Activated CD4-positive, alpha-beta T cell treated with anti-CD3 and anti-CD28 coated beads, Interleukin-2, amount 10 ng/mL, durations not matched to agents 24 days and 14 days (primary cell): ENCODE results near the gene ALDOB. TPM values are rescaled to one million over a fixed set of nuclear protein-coding genes. Genes with fewer than 3 reads are reported as not detected.
A peak's percentile ranks its signal among the peaks of the same experiment; 100 is the strongest.
"Not testable (repeated sequence)": the region's sequence is repeated elsewhere in the genome, so short reads cannot be mapped to it uniquely, and the experiment has no call there.

Experiments used
- DNase-seq: peaks from one replicate; pipeline ENCODE4 v3.0.0; 2022
- H3K27ac Mint-ChIP-seq: one replicate; pipeline ENCODE4 v1.8.0; 2022; ENCODE audit warnings: mild to moderate bottlenecking, mixed read lengths
- H3K27me3 Mint-ChIP-seq: one replicate; pipeline ENCODE4 v1.8.0; 2022; ENCODE audit warnings: mixed read lengths
- H3K36me3 Mint-ChIP-seq: one replicate; pipeline ENCODE4 v1.8.0; 2022; ENCODE audit warnings: low read depth, mild to moderate bottlenecking, mixed read lengths
- H3K4me1 Mint-ChIP-seq: one replicate; pipeline ENCODE4 v1.8.0; 2021; ENCODE audit warnings: mixed read lengths
- H3K4me3 Mint-ChIP-seq: one replicate; pipeline ENCODE4 v1.8.0; 2022; ENCODE audit warnings: mild to moderate bottlenecking, moderate library complexity, mixed read lengths
- H3K9me3 Mint-ChIP-seq: one replicate; pipeline ENCODE4 v1.8.0; 2021; ENCODE audit warnings: mixed read lengths
- intact Hi-C: fragments of 100-400 bp; cut with micrococcal nuclease; formaldehyde crosslinking; loops from one replicate; pipeline ENCODE4 v1.15.1; 2023
- total RNA-seq: library from RNA; stranded (reverse); gene quantifications from 2 replicates; pipeline ENCODE4 v1.2.3, GENCODE V29; 2022

ALDOB gene
- total RNA-seq, 1 donor from 2014 or later: not detected

- H3K4me3 Mint-ChIP-seq: peak overlapping the region; percentile 94
- no peak for DNase-seq
- H3K9me3 Mint-ChIP-seq: peaks cover 36% of the 10 kb centered on the region
- no peaks in the 10 kb centered on the region for H3K27me3 Mint-ChIP-seq
- H3K36me3 Mint-ChIP-seq: peaks cover 80% of the 10 kb centered on the region
- peaks cover 44% of the 10 kb centered on the region for H3K4me1 Mint-ChIP-seq
- intact Hi-C loops: loop anchor here (5.0 kb wide), 1 partner anchor 57 kb away; no protein-coding TSS in a partner anchor
- peak overlapping the region; percentile 77 for H3K27ac Mint-ChIP-seq
Measured at GRCh38 chr9:101400120-101400519, 35.5 kb downstream of the ALDOB start.

DNA sequence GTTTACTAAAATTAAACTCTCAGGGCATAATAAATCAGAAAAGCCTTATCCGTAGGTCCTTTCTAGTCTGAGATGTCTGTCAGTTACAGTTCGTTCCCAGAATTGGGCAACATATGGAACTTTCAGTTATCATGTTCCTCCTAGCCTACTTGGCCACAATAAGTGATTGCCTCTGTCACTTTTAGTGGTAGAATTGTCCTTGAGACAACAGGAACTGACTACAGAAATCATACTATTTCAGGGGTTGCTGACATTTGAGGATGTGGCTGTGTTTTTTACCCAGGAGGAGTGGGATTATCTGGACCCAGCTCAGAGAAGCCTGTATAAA is 36.0 kb downstream of the ALDOB start:
- Mint-ChIP-seq H3K4me3 (peak overlapping the region; percentile 94), H3K9me3 (peaks cover 35% of the 10 kb centered on the region), H3K27me3 (no peaks in the 10 kb centered on the region), H3K4me1 (peaks cover 44% of the 10 kb centered on the region), H3K36me3 (peaks cover 80% of the 10 kb centered on the region), H3K27ac (peak overlapping the region; percentile 98)
- intact Hi-C loops: loop anchor here (2.0 kb wide), 2 partner anchors 1047 to 1301 kb away; partner anchors contain the start of genes ERP44, INVS and TEX10
- no peak for DNase-seq

DNA sequence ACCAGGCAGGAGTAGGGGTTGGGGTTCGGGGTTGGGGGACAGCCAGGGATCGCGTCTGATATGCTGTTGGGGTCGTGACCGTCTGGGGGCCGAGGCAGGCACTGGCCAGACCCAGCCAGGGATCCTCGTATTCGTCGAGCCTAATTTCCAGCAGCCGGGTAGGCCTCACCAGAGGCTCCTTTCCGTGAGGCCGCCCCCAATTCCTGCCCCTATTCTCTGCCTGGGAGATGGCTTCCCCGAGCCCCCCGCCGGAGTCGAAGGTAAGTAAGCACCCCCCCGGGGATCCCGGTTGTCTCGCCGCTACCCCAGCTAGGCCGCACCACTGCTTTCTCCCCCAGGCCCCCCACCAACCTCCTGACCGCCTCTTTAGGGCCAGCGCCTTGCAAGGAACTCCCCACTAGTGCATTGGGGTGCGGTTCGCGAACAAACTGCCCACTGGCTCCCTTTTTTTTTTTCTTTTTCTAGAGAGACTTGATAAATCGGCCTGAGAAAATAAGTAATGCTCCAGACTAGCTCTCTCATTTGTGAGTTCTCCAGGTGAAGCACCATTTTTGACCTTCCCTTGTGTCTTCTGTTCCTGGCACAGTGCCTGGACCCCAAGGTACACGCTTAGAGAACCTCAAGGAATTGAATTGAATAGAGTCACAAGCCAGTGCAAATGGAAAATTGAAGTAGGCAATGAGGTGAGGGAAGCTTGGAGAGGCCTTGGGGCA is 36.5 kb downstream of the ALDOB start:
- peaks cover 80% of the 10 kb centered on the region for H3K36me3 Mint-ChIP-seq
- intact Hi-C loops: loop anchor here (1.0 to 2.0 kb wide), 3 partner anchors 134 to 1300 kb away; partner anchors contain the start of genes ERP44, INVS, RNF20 and TEX10
- H3K4me3 Mint-ChIP-seq: peak overlapping the region; percentile 94
- no peak for DNase-seq
- peak overlapping the region; percentile 98 for H3K27ac Mint-ChIP-seq
- H3K4me1 Mint-ChIP-seq: peaks cover 47% of the 10 kb centered on the region
- no peaks in the 10 kb centered on the region for H3K27me3 Mint-ChIP-seq
- H3K9me3 Mint-ChIP-seq: peaks cover 39% of the 10 kb centered on the region

- peak within 1 kb of the TSS; percentile 94 for H3K4me3 Mint-ChIP-seq
- H3K27me3 Mint-ChIP-seq: no peaks in the 10 kb centered on the region
- H3K36me3 Mint-ChIP-seq: peaks cover 80% of the 10 kb centered on the region
- peaks cover 44% of the 10 kb centered on the region for H3K4me1 Mint-ChIP-seq
- intact Hi-C loops: loop anchor here (1.0 to 2.0 kb wide), 3 partner anchors 135 to 1299 kb away; partner anchors contain the start of genes ERP44, INVS, RNF20 and TEX10
- peak within 1 kb of the TSS; percentile 98 for H3K27ac Mint-ChIP-seq
- peak; percentile 98 for DNase-seq
- H3K9me3 Mint-ChIP-seq: peaks cover 35% of the 10 kb centered on the region
Measured at GRCh38 chr9:101398068-101398929, 37.3 kb downstream of the ALDOB start, which contains the start of the genes MRPL50 and ZNF189. Gene MRPL50 (minus strand): TSS chr9:101398618. CDS start chr9:101398592, 26 bp downstream. Gene ZNF189 (plus strand): TSS chr9:101398851. CDS start chr9:101399157, 306 bp downstream.

DNA sequence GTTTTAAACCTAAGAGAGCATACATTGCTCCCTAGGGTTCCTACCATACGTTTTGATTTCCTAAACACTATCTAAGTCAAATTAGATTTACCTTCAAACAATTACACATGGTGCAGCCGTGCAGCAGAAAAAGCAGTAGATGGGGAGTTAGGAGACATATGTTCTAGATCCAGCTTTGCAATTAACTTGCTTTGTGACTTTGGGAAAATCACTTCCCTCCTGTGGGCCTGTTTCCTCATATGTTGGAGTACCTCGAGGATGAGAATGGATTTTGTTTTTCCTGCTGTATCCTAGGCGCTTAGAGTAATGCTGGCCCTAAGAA is 37.9 kb downstream of the ALDOB start:
- DNase-seq: no peak
- peaks cover 80% of the 10 kb centered on the region for H3K36me3 Mint-ChIP-seq
- peaks cover 34% of the 10 kb centered on the region for H3K9me3 Mint-ChIP-seq
- peak overlapping the region; percentile 94 for H3K4me3 Mint-ChIP-seq
- peak overlapping the region; percentile 98 for H3K27ac Mint-ChIP-seq
- intact Hi-C loops: loop anchor here (1.0 to 2.0 kb wide), 3 partner anchors 136 to 1299 kb away; partner anchors contain the start of genes ERP44, INVS, RNF20 and TEX10
- H3K4me1 Mint-ChIP-seq: peaks cover 43% of the 10 kb centered on the region
- no peaks in the 10 kb centered on the region for H3K27me3 Mint-ChIP-seq

GRCh38 chr9:101394687-101395086 is 40.9 kb downstream of the ALDOB start:
- H3K4me3 Mint-ChIP-seq: no peak overlapping the region
- no peak overlapping the region for H3K27ac Mint-ChIP-seq
- H3K9me3 Mint-ChIP-seq: peaks cover 35% of the 10 kb centered on the region
- no peaks in the 10 kb centered on the region for H3K27me3 Mint-ChIP-seq
- intact Hi-C loops: no loop called here
- no peak for DNase-seq
- H3K4me1 Mint-ChIP-seq: peaks cover 34% of the 10 kb centered on the region
- H3K36me3 Mint-ChIP-seq: peaks cover 77% of the 10 kb centered on the region

DNA sequence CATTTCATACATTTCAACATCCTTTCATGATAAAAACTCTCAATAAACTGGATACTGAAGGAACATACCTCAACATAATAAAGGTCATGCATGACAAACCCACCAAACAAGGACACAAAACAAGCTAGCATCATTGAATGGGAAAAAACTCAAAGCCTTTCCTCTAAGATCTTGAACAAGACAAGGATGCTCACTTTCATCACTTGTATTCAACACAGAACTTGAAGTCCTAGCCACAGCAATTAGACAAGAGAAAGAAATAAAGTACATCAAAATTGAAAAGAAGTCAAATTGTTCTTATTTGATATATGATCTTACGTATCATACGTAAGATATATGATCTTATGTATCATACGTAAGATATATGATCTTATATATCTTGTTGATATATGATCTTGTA is 42.4 kb downstream of the ALDOB start:
- intact Hi-C loops: no loop called here
- no peaks in the 10 kb centered on the region for H3K27me3 Mint-ChIP-seq
- no peak overlapping the region for H3K27ac Mint-ChIP-seq
- H3K9me3 Mint-ChIP-seq: peaks cover 35% of the 10 kb centered on the region
- DNase-seq: no peak
- no peak overlapping the region for H3K4me3 Mint-ChIP-seq
- H3K36me3 Mint-ChIP-seq: peaks cover 84% of the 10 kb centered on the region
- H3K4me1 Mint-ChIP-seq: peaks cover 33% of the 10 kb centered on the region

DNA sequence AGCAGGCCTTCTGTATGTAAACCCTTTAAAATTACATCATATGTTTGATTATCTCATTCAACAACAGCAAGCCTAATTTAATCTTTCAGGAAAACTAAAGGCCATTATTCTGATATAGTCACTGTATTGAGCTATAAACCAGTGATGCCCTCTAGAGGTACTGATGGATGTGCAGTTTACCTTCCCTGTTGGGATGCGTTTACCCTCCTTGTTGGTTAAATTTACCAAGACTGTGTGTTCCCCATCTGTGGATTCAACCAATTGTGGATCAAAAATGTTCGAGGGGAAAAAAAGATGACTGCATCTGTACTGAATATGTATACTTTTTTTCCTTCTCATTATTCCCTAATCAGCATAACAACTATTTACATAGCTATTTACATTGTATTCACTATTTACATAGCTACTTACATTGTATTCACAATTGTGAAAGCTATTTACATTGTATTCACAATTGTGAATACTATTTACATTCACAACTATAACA is 47.0 kb downstream of the ALDOB start:
- intact Hi-C loops: no loop called here
- DNase-seq: no peak
- H3K4me1 Mint-ChIP-seq: peaks cover 17% of the 10 kb centered on the region
- no peak overlapping the region for H3K27ac Mint-ChIP-seq
- H3K27me3 Mint-ChIP-seq: no peaks in the 10 kb centered on the region
- peaks cover 22% of the 10 kb centered on the region for H3K9me3 Mint-ChIP-seq
- peaks cover 64% of the 10 kb centered on the region for H3K36me3 Mint-ChIP-seq
- no peak overlapping the region for H3K4me3 Mint-ChIP-seq

DNA sequence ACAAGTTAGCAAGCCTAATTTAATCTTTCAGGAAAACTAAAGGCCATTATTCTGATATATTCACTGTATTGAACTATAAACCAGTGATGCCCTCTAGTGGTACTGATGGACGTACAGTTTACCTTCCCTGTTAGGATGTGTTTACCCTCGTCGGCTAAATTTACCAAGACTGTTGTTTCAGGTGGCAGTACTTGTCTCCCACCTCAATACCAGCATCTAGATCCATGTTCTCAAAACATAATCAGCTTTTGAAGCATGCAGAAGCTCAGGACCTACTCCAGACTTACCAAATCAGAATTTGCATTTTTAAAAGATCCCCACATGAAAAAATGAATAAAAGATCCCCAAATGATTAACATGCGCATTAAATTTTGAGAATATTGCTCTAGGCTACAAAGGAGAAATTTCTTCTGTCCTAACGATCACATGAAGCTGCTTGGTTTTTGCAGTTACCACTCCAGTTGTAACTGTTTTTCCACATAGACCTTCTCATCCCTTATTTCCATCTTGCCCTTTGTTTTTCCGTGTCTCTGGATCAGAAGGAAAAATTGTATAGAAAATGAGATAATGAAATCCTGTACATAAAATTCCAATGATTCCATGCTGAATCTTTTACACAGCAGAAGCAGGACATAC is 47.6 kb downstream of the ALDOB start:
- H3K27me3 Mint-ChIP-seq: no peaks in the 10 kb centered on the region
- peaks cover 20% of the 10 kb centered on the region for H3K9me3 Mint-ChIP-seq
- no peak overlapping the region for H3K27ac Mint-ChIP-seq
- no peak for DNase-seq
- H3K4me3 Mint-ChIP-seq: no peak overlapping the region
- H3K4me1 Mint-ChIP-seq: peaks cover 16% of the 10 kb centered on the region
- H3K36me3 Mint-ChIP-seq: peaks cover 59% of the 10 kb centered on the region
- intact Hi-C loops: no loop called here

DNA sequence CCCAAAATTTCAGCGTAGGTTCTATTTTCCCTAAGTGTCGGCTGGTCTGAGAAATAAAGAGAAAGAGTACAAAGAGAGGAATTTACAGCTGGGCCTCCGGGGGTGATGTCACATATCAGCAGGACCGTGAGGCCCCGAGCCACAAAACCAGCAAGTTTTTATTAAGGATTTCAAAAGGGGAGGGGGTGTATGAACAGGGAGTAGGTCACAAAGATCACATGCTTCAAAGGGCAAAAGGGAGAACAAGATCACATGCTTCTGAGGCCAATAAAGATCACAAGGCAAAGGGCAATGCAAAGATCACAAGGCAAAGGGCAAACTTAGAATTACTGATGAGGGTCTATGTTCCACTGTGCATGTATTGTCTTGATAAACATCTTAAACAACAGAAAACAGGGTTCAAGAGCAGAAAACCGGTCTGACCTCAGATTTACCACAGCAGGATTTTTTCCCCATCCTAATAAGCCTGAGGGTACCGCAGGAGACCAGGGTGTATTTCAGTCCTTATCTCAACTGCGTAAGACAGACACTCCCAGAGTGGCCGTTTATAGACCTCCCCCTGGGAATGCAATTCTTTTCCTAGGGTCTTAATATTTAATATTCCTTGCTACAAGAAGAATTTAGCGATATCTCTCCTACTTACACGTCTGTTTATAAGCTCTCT is 50.6 kb downstream of the ALDOB start, which contains the start of gene BAAT:
Gene BAAT (minus strand): TSS at position 134 of the 664 bp plus-strand sequence. CDS start 13,602 bp downstream, outside the sequence.
- H3K27me3 Mint-ChIP-seq, H3K4me1 Mint-ChIP-seq: not testable (repeated sequence)
- peaks cover 30% of the 10 kb centered on the region for H3K36me3 Mint-ChIP-seq

DNA sequence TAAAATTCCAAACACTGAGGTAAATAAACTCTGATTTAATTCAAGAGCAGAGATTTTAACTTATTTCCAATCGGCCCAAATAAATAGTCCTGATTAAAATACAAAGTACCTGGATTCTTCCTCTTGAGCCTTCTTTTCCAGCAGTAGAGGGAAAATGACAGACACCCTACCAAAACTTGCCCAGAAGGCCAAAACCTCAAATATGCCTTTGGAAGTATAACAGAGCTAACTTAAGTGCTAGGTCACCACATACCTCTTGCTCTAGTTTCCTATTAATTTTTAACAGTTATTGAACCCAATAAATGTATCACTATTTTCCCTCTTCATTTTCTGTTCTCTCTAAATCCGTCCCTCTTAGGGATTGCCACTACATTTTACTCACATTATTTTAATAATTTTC is 52.2 kb downstream of the ALDOB start:
- H3K36me3 Mint-ChIP-seq: peaks cover 21% of the 10 kb centered on the region
- peaks cover 3% of the 10 kb centered on the region for H3K9me3 Mint-ChIP-seq
- peaks cover 2% of the 10 kb centered on the region for H3K4me1 Mint-ChIP-seq
- intact Hi-C loops: no loop called here
- H3K27ac Mint-ChIP-seq: no peak overlapping the region
- peaks cover 3% of the 10 kb centered on the region for H3K27me3 Mint-ChIP-seq
- no peak overlapping the region for H3K4me3 Mint-ChIP-seq
- no peak for DNase-seq

More for the DNA sequence above, 50.6 kb downstream of the ALDOB start, which contains the start of gene BAAT:
- H3K27ac Mint-ChIP-seq, DNase-seq, intact Hi-C loops, H3K4me3 Mint-ChIP-seq, H3K9me3 Mint-ChIP-seq: not testable (repeated sequence)

DNA sequence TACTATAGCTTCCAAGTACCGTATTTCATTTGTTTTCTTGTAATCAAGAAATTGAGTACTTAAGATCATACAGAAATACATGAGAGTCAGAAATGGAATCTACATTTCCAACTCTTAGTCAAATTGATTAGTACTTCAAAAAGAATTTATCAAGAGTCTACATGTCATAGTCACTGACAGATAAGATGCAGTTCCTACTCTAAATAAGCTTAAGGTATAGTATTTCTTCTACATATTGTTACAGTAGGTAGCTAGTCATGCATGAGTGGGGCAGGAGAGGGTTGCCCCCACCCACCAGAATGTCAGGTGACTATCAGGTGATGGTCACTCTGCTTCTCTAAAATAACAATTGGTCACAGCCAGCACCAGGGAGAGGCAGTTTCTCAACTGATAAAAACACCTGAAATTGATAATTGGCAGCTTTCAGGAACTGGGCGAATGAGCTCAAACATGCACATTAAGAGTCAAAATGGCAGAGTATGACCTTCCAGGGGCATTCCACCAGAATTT is 53.7 kb downstream of the ALDOB start:
- peaks cover 7% of the 10 kb centered on the region for H3K27me3 Mint-ChIP-seq
- H3K4me1 Mint-ChIP-seq: no peaks in the 10 kb centered on the region
- DNase-seq: no peak
- H3K27ac Mint-ChIP-seq: no peak overlapping the region
- peaks cover 7% of the 10 kb centered on the region for H3K9me3 Mint-ChIP-seq
- intact Hi-C loops: no loop called here
- H3K4me3 Mint-ChIP-seq: no peak overlapping the region
- peaks cover 14% of the 10 kb centered on the region for H3K36me3 Mint-ChIP-seq

DNA sequence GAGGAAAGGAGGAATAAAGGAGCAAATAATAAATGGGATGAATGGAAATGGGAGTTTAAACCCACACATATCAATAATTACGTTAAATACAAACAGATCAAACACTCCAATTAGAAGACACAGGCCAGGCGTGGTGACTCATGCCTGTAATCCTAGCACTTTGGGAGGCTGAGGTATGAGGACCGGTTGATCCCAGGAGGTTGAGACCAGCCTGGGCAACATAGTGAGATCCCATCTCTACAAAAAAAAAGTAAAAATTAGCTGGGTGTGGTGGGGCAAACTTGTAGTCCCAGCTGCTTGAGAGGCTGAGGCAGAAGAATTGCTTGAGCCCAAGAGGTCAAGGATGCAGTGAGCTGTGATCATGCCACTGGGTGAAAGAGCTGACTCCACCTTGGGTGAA is 54.5 kb downstream of the ALDOB start:
- no peak overlapping the region for H3K4me3 Mint-ChIP-seq
- H3K9me3 Mint-ChIP-seq: peaks cover 9% of the 10 kb centered on the region
- H3K27me3 Mint-ChIP-seq: peaks cover 7% of the 10 kb centered on the region
- H3K36me3 Mint-ChIP-seq: peaks cover 12% of the 10 kb centered on the region
- no peak overlapping the region for H3K27ac Mint-ChIP-seq
- DNase-seq: no peak
- H3K4me1 Mint-ChIP-seq: no peaks in the 10 kb centered on the region
- intact Hi-C loops: no loop called here
